NCI-H2107 treated with DMSO at 0.1 percent for 48 hours (cell line): ENCODE results near the gene PSIP1.
"Not testable (repeated sequence)": the region's sequence is repeated elsewhere in the genome, so short reads cannot be mapped to it uniquely, and the experiment has no call there.

Experiments used
- DNase-seq: peaks from one replicate; lab custom pipeline; 2025; ENCODE audit not compliant: unreplicated experiment; lab: John Stamatoyannopoulos, UW

The PSIP1 gene

GRCh38 chr9:15510789-15511575 lies at the start of gene PSIP1:
Gene PSIP1, minus strand, starts transcription at chr9:15510970. Its CDS starts 782 bp downstream, at chr9:15510188.
- peak; percentile 96 for DNase-seq

DNA sequence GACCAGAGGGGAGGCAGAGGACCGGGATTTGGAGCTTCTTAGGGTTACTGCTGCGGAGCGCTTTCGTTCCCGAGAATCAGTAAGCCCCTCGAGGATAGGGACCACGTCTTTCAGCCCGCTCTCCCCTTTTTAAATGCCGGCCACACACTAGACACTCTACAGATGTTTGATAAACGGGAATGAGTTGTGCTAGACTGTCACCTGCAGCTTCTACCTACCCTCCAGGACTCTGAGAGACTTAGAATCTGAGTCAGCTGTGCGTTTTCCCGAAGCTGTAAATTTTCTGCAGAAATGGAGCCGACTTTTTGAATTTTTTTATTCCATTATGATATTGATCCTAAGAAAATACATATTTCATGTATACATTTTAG lies 42.7 kb upstream of the PSIP1 start:
- no peak for DNase-seq

GRCh38 chr9:15552636-15553527 lies 42.1 kb upstream of the PSIP1 start, which contains the start of gene CCDC171:
Gene CCDC171, plus strand, starts transcription at chr9:15553043. Its CDS starts 11,046 bp downstream, at chr9:15564089.
- DNase-seq = peak; percentile 87

GRCh38 chr9:15549611-15550010 lies 38.8 kb upstream of the PSIP1 start:
- DNase-seq = no peak

GRCh38 chr9:15543047-15543813 lies 32.5 kb upstream of the PSIP1 start:
- no peak for DNase-seq

GRCh38 chr9:15542624-15543023 lies 31.9 kb upstream of the PSIP1 start:
- no peak for DNase-seq

- DNase-seq = no peak
These were observed 31.1 kb upstream of the PSIP1 start for GRCh38 chr9:15541872-15542271.

DNA sequence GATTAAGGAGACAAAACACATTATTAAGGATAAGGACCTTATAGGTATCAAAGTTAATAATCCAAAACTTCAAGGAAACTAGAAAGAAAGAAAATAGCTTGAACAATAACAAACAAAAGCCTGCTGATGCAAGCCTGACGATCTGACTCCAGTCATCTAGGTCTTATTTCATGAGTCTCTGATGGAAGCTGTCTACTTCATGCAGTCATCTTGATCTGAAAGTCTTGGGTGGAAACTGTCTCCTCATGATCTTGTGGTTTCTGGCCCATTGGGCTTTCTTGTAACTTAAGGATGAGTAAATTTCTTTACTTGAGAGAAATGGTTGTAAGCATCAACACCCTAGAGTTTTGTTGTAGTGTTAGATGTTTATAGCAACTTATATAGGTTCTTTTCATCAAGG lies 20.6 kb upstream of the PSIP1 start:
- DNase-seq = no peak

DNA sequence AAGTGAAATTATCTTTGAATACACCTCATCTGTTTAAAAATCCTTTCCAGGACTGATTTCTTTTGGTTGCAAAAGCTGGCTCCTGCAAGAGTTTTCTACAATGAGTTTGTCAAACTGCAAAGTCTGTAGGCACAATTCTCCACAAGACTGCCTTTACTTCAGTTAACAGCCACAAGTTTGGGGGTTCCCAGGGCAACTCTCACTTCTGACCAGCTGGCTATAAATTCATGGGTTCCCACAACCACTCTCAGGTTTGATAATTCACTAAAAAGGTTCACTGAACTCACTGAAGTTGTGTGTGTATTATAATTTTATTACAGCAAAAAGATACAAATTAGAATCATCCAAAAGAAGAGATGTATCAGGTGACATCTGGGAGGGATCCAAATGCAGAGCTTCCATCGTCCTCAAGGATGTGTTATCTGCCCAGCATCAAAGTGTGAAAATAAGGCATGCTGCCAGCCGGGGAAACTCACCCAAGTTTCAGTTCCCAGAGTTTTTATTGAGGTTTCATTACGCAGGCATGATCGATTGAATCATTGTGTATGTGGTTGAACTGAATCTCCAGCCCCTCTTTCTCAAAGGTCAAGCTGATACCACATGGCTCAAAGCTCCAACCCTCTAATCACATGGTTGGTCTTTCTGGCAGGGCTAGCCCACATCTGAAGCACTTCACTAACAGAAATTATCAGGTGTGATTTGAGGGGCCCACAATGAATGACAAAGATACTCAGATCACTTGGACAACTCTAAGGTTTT lies 19.0 kb upstream of the PSIP1 start:
- DNase-seq = no peak

DNA sequence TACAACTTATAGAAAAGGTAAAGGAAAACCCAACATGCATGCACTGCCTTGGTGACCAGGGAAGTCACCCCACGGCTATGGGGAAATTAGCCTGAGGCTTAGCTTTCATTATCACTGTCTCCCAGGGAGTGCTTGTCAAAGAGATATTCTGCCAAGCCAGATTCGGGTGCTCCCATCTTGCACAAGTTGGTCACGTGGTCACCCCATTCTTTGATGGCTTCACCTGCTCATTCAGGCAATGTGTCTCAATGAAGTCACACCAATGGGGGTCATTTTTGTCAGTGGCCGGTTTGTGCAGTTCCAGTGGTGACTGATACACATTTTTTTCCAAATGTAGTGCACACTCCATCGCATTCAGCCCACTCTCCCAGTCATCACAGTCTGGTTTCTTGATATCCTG lies 16.3 kb upstream of the PSIP1 start:
- not testable (repeated sequence) for DNase-seq

DNA sequence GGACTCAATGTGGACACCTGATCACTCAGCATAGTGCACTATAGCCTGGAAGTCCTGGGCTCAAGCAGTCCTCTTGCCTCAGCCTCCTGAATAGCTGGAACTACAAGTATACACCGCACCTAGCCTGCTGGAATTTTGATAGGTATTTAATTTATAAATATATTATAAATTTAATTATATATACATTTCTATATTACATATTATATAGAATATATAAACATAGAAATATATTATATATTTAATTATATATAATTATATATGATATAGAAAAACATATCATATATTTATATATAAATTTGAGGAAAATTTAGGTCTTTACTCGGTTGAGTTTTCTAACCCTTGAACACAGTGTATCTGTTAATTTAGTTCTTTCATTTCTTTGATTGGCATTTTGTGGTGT lies 15.2 kb upstream of the PSIP1 start:
- no peak for DNase-seq

DNA sequence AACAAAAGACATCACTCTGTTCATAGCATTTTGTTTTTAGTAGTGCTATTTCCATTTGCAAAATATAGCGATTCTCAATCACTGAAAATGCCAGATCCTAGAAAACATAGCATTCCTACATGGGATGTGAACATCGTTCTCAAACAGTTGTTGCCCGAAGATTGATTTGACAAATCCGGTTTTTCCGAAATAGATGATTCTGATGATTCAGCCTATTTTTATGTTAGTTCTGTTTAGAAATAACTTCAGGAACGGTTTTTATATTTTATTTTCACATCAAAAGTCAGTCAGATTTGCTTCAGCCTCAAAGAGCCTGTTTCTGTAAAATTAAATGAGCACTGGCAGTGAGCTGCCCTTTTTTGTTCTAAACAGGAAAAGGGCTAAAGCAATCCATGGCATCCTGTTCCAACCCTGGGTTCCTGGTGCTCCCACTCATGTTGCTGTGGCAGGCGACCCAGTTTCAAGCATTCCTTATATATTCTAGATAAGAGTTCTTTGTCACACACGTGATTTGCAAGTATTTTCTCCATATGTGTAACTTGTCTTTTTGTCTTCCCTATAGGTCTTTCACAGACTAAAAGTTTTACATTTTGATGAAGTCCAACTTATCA lies 14.2 kb upstream of the PSIP1 start:
- DNase-seq = no peak

- no peak for DNase-seq
These were observed 11.5 kb upstream of the PSIP1 start for GRCh38 chr9:15522130-15522755.

DNA sequence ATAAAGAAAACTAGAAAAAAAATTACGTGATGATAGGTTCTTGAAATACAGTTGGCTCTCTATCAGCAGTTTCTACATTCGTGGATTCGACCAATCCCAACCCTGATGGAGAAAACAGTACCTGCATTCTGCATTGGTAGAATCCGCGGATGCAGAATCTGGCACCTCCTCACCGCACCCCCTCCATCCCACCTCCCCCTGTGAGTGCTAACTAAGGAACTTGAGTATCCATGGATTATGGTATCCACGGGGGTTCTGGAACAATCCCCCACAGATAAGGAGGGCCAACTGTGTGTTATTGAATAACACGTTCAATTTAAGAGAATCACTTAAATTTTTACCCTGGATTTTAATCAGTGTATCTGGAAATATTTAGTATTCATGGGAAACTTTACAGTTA lies 10.5 kb upstream of the PSIP1 start:
- no peak for DNase-seq

- DNase-seq = no peak
These were observed 9.1 kb upstream of the PSIP1 start for GRCh38 chr9:15519831-15520230.

GRCh38 chr9:15513335-15513734 lies 2.6 kb upstream of the PSIP1 start:
- peak; percentile 32 for DNase-seq

DNA sequence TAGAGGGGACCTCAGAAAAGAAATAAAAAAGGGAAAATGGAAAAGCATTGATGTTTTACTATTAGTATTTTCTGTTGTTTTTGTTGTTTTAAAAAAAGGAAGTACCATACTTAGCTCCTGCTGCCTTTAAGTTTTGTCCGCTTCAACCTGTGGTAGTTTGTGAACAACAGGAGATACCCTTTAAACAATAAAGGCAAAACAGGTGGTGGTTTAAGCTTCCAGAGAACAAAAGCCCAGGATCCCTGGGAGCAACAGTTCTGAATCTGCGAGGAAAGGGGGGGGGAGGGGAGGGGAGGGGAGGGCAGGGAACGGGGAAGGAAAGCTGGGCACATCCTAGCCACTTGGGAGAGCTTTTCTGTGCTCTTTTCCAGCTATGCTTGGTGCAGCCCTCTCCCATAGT lies 2.1 kb upstream of the PSIP1 start:
- DNase-seq = peak; percentile 74

DNA sequence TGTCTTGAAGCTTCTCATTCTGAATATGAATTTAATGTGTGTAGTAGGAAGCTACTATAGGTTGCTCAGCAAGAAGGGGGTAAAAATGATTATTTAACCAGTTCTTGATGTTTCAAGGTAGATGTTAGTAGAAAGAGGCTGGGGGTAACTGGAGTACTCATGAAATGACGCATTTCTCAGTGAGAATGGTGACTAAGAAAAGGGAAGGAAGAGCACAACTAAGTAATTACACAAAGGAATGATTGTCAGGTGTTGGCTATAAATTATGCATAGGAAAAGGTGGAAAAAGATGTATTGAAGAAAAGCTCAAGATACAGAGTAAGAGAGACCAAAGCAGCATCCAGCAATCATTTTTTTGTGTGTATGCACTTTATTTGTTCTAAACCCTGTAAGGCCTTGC lies 1.4 kb upstream of the PSIP1 start:
- no peak for DNase-seq

- DNase-seq = no peak
These were observed 610 bp downstream of the PSIP1 start for GRCh38 chr9:15509931-15510788.
